Cerebellar nuclear complex (tissue), 1 donor: ENCODE results near the gene PPP1R26.

ENCODE experiments used
- DNase-seq, 2 experiments: peaks; one replicate each; lab custom pipeline; 2025; lab: John Stamatoyannopoulos, UW

Gene PPP1R26

GRCh38 chr9:135461936-135462335 lies 17.6 kb upstream of the PPP1R26 start:
- DNase-seq: no peak

DNA sequence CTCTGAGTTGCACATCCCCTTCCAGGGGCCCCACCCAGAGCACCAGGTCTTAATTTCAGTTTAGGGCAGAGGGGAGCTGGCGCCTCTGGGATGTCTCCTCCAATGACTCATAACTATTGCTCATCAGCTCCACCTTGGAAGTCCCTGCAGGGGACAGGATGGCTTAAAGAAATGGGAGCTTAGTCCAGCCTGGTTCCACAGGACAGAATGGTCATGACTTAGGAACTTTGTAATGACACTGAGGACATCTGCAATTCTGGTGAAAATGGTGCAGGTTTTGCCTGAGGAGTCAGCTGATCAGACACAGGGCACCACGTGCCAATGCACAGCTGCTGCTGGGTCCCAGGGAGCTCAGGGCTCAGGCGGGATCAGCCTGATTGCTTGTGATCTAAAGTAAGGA lies 16.4 kb upstream of the PPP1R26 start:
- no peak for DNase-seq

DNA sequence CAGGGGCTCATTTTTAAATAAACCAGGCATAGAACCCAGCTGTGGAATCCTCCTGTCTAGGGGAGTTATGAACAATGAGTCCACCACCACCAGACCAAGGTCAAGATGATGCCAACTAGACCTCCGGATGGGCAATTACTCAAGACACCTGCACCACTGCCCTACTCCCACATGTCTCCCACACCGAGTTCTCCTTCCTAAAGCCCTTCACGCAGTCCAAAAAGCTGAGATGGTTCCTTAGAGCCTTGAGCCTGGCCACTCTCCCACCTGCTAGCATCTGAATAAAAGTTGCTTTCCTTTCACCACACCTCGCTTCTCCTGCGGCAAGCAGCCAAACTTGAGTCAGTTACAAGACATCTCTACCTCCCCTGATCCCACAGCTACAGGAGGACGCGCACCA lies 15.4 kb upstream of the PPP1R26 start:
- no peak for DNase-seq

DNA sequence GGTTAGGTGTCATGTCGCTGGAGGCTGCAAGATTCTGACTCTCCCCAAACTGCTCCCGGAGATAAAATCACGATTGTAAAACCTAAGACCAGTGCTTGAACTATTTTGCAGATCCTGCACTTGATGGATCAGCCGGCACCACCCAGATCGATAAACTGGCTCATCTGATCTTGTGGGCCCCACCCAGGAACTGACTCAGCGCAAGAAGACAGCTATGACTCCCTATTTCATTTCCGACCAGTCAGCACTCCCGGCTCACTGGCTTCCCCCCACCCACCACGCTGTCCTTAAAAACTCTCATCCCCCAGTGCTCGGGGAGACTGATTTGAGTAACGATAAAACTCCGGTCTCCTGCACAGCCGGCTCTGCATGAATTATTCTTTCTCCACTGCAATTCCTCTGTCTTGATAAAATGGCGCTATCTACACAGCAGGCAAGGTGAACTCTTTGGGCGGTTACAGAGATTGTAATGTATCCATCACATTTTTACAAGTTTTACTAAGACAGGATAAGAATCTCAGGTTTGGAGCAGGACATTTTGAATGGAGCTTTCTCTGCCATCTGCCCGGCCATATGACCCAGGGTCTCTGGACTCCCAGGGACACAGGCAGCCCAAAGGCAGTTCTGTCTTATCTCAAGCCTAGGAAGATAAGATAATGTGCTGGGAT lies 10.6 kb upstream of the PPP1R26 start:
- DNase-seq: no peak

GRCh38 chr9:135471791-135472640 lies 7.6 kb upstream of the PPP1R26 start:
- DNase-seq: no peak

DNA sequence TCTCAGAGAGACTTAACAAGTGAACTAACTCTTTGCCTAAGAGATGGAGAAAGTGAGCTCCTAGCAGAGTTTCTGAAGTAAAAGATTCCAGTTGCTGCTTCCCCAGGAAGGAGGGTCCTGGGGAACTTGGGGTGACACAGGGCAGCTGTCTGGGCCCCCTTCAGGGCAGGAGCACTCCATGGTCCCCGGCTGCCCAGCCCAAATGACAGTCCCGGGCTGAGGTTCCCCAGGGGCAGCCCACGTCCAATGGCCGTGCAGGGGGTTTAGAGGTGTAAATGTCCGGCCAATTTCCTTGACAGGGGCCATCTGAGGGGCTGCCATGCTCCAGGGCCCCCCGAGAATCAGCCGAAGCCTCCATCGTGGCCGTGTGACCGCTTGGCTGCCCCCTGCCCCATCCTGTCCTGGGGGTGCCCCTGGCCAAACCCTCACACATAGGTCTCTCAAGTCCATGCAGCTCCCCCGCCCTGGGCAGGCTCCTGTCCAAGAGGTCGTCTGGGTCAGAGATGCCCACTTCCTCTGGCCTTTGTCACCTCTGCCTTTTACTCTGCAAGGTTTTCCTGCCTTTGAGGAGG lies 5.5 kb upstream of the PPP1R26 start:
- DNase-seq: no peak

DNA sequence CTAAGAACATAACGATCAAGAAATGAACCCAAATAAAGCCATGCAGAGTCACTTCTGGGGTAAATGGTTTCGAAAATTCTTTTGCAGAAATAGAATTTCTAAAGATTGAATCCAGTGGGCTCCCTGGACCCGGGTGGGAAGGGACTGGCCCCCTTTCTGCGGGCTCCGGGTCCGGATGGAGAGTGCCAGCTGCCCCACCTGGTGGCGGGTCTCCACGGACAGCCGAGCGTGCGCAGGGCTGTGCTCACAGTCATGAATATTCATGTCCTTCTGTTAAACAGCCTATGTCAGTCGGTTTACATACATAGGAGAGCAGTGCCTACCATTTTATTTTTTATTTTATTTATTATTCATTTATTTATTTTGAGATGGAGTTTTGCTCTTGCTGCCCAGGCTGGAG lies 4.7 kb upstream of the PPP1R26 start:
- no peak for DNase-seq

DNA sequence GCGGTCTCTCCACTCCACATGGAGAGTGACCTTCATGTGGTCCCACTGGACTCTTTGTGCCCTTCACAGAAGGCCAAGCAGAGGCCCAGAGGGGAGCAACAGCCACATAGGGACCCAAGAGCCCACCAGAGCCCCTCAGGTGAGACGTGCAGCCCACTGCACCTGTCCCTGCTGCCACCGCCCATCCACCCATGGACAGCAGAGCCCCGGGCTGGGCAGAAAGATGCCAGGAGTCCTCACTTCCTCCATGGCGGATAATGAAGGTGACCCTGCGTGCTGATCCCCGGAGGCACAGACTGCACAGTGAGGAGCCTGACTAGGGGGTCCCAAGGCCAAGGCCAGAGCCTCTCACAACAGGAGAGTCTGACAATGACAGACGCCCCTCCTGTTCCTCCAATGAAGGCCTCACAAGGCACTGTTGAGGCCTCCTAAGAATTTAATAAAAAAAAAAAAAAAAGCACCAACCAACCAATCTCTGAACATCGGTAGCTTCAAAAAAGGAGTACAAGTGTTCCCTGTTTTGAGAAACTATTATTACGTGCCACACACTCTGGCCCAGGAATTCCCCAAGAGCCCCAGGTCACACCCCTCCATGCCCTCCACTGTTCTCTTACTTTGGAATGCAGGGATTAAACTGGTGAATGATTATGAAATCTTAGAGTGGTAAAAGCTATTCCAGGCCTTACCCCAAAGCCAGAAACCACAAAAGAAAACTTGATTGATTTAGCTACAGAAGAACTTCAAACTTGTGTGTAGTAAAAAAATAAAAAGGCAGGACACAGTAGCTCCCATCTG lies 2.8 kb upstream of the PPP1R26 start:
- DNase-seq: no peak

- DNase-seq: no peak
These were observed 1.4 kb upstream of the PPP1R26 start for GRCh38 chr9:135478191-135478590.

GRCh38 chr9:135478829-135479468 lies 633 bp upstream of the PPP1R26 start:
- no peak for DNase-seq

GRCh38 chr9:135480071-135480939 lies 723 bp downstream of the PPP1R26 start:
- DNase-seq: no peak

- DNase-seq: no peak
These were observed 1.3 kb downstream of the PPP1R26 start for GRCh38 chr9:135480940-135481310.

DNA sequence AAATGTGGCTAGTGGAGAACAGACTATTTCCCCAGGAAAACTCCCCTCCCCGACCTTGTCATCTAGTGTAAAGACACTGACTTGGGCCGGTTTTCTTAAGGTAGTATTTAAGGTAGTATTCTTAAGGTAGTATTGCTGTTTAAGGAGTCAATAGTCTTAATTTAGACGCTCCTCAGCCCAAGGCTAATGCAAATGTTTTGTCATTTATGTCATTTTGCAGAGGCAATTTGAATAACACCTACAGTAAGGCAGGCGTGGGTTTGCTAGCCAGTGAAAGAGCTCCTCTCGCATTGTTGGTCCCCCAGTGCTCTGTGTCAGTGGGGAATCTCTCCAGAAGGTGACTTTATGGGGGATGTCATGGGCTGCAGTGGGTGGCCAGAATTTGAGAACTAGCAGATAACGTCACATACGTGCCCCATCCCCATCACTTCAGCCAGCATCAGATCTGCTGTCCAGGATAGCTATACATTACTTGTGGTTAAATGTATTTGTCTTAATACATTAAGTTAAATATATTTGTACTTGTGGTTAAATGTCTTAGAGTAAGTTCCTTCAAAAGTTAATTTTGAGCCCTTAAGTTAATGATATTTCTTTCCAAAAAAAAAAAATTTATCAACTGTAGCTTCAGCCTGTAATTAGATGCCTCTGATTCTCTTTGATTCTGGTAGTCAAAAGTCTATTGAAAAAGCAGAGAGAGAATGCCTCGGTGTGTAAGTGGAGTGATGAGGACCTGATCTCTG lies 2.6 kb downstream of the PPP1R26 start:
- DNase-seq: no peak

DNA sequence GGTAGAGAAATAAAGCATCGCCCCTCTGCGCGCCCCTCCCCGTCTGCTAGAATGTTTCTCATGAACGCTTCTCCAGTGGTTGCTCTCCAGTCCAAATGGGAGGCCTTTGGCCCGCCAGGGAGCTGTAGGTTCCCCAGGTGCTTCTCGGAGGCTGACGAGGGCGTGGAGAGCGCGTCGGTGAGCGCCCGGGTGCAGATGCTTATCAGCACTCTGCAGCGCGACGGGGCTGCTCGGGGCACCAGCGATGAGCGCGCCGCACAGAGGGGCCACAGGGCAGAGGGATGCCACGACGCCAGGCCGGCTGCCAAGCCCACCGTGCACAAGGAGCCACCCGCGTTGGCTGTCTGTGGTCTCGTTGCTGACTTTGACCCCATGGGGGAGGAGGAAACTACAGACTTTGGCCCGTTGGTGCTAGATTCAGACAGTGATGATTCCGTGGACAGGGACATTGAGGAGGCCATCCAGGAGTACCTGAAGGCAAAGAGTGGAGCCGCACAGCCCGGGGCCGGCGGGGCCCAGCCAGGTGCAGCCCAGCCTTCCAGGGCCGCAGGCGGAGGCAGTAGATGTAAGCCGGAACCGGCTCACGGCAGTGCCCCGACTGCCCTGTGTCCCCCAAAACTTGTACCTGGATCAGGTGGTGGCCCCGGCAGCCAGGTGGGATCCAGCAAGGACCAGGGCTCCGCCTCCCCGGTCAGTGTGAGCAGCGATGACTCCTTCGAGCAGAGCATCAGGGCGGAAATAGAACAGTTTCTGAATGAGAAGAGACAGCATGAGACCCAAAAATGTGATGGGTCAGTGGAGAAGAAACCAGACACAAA lies 5.1 kb downstream of the PPP1R26 start:
- DNase-seq: no peak

- no peak for DNase-seq
These were observed 5.8 kb downstream of the PPP1R26 start for GRCh38 chr9:135485385-135485784.

GRCh38 chr9:135485832-135486231 lies 6.2 kb downstream of the PPP1R26 start:
- no peak for DNase-seq

DNA sequence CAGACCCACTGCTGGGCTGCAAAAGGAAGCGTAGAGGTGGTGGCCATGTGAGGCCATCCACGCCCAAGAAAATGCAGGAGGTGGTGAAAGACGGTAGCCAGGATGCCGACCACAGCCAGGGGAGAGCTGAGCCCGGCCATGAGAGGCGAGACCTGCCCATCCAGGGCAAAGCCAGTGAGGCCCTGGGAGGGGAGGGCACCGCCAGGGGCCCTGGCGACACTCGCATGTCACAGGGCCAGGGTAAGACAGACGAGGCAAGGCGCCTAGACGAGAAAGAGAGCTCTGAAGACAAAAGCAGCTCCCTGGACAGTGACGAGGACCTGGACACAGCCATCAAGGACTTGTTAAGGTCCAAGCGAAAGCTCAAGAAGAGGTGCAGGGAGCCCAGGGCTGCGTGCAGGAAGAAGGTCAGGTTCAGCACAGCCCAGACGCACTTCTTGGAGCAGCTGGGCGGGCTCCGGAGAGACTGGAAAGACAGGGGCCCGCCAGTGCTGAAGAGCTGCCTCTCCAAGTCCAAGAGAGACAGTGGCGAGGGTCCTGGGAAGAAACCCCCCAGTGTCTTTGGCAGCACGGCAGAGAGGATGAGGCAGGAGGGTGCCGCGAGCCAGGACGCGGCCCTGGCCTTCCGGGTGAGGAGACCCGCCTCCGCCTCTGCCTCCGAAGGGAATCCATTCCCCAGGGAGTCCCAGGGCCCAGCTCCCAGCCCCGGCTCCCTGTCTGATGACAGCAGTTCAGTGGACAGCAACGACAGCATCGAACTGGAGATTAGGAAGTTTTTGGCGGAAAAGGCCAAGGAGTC lies 6.9 kb downstream of the PPP1R26 start:
- no peak for DNase-seq

- DNase-seq: no peak
These were observed 7.9 kb downstream of the PPP1R26 start for GRCh38 chr9:135487281-135488012.
